Panc1 (cell line): ENCODE measurements around the gene ARFGAP2. TPM values are rescaled to one million over a fixed set of nuclear protein-coding genes. Genes with fewer than 3 reads are reported as not detected.

Experiments
- ATAC-seq: fragments of 200-7000 bp; cut with Tn5 transposase; 2 replicates; pipeline ENCODE4 v1.9.1; 2020; ENCODE audit warnings: mild to moderate bottlenecking, moderate library complexity
- BruUV-seq: library from RNA; stranded (reverse); fragments of 400-500 nt; replicated peaks from 2 replicates; lab custom pipeline; 2021; lab: Mats Ljungman, UMichigan
- CTCF ChIA-PET: fragments of 300-600 bp; sonication (Branson Sonifier 250); formaldehyde crosslinking; loops from one replicate; lab custom pipeline; 2022; ENCODE audit warnings: antibody characterized with exemption; lab: Charles Lee
- POLR2A ChIA-PET: fragments of 300-600 bp; sonication (Branson Sonifier 250); formaldehyde crosslinking; loops from one replicate; lab custom pipeline; 2022; ENCODE audit warnings: antibody characterized with exemption; lab: Charles Lee
- DNase-seq: peaks from one replicate; pipeline ENCODE4 v3.0.0-alpha.2; 2010; ENCODE audit warnings: low read depth, low spot score
- H3K27ac ChIP-seq: 2 replicates; pipeline ENCODE4 v1.5.1; 2011; ENCODE audit warnings: mild to moderate bottlenecking, low read length, inconsistent platforms
- H3K27me3 ChIP-seq: fragments of 200-500 bp; sonication (Bioruptor generic); 2 replicates; pipeline ENCODE4 v1.6.0; 2014; ENCODE audit warnings: low read length, inconsistent platforms; ENCODE audit not compliant: control insufficient read depth, insufficient read depth
- H3K36me3 ChIP-seq: fragments of 200-500 bp; sonication (Bioruptor generic); 2 replicates; pipeline ENCODE4 v1.5.1; 2014; ENCODE audit warnings: inconsistent platforms, mild to moderate bottlenecking, low read length, moderate library complexity; ENCODE audit not compliant: control insufficient read depth, insufficient read depth
- H3K4me1 ChIP-seq: 2 replicates; pipeline ENCODE4 v1.5.1; 2011; ENCODE audit warnings: inconsistent platforms, mild to moderate bottlenecking, low read length, moderate library complexity; ENCODE audit not compliant: control insufficient read depth, insufficient read depth
- H3K4me3 ChIP-seq, 2 experiments: 2 replicates each; pipeline ENCODE4 v1.5.1; 2011 to 2012; ENCODE audit warnings: low read depth in 2 of 2, low read length in 2 of 2, mild to moderate bottlenecking in 2 of 2, inconsistent platforms in 1 of 2, moderate library complexity in 1 of 2
- H3K9me3 ChIP-seq: fragments of 200-500 bp; sonication (Bioruptor generic); 2 replicates; pipeline ENCODE4 v1.5.1; 2014; ENCODE audit warnings: low read depth, mild to moderate bottlenecking, inconsistent platforms, low read length, moderate library complexity; ENCODE audit not compliant: control insufficient read depth, insufficient read depth
- POLR2AphosphoS5 ChIP-seq: IDR thresholded peaks from 2 replicates; pipeline ENCODE4 v1.6.1; 2012; ENCODE audit warnings: mild to moderate bottlenecking, low read depth, low read length, moderate library complexity
- REST ChIP-seq, 2 experiments: IDR thresholded peaks; 2 replicates each; pipeline ENCODE4 v1.6.1; 2011 to 2012; ENCODE audit warnings: low read depth in 2 of 2, control low read depth in 1 of 2, low read length in 1 of 2, mild to moderate bottlenecking in 1 of 2, moderate library complexity in 1 of 2; ENCODE audit not compliant: insufficient read depth in 1 of 2
- SIN3A ChIP-seq: IDR thresholded peaks from 2 replicates; pipeline ENCODE4 v1.6.1; 2012; ENCODE audit warnings: low read depth, mild to moderate bottlenecking, low read length, moderate library complexity, borderline replicate concordance; ENCODE audit not compliant: insufficient read depth
- TCF7L2 ChIP-seq: IDR thresholded peaks from 2 replicates; pipeline ENCODE4 v1.6.1; 2011; ENCODE audit warnings: mild to moderate bottlenecking, low read depth, low read length, inconsistent platforms
- in situ Hi-C: cut with HindIII; loops from 2 replicates; pipeline ENCODE4 v1.10.0; 2016; ENCODE audit warnings: low sequenced_read_pairs, low pct_unique_long_range_greater_than_20kb
- intact Hi-C: fragments of 100-400 bp; cut with micrococcal nuclease; formaldehyde crosslinking; loops from one replicate; pipeline ENCODE4 v1.10.0; 2022; ENCODE audit not compliant: unreplicated experiment
- total RNA-seq: library from RNA; stranded (reverse); gene quantifications from one replicate; pipeline ENCODE4 v1.2.1, GENCODE V29; 2021; ENCODE audit not compliant: unreplicated experiment
- TF ChIP-seq, protein P1 (sequence below): fragments of 450-650 bp; IDR thresholded peaks from 2 replicates; pipeline ENCODE4 v1.5.1; 2017; ENCODE audit warnings: mild to moderate bottlenecking

ARFGAP2 gene
- total RNA-seq, 1 experiment from 2014 or later: 61.4 TPM

DNA sequence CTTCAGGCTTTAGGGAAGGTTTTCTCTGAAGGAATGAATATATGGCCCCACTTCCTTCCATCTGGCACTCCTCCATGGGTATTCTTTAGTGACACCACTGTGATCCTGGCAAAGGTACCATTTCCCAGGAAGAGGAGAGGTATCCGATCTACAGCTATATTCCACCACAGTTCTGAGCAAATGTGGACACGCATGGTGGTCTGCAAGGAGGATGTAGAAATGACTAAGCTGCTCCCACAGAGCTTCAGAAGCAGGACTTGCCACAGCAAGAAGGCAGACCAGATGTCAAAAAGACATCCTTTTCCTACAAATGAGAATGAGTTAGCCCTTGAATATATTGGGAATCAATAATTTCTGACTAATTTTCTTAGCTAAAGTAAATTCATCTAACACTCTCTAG is 45.5 kb downstream of the ARFGAP2 start:
- Histone ChIP-seq H3K4me1 (no peaks in the 10 kb centered on the region), H3K27ac (no peak overlapping the region), H3K9me3 (no peaks in the 10 kb centered on the region), H3K4me3 (no peak overlapping the region), H3K36me3 (no peaks in the 10 kb centered on the region), H3K27me3 (no peaks in the 10 kb centered on the region)
- no peak for ATAC-seq
- ChIA-PET CTCF (interaction anchor here (0.6 kb wide), 1 partner anchor 22 kb away, joined by 3 read pairs; no protein-coding TSS in a partner anchor), POLR2A (interaction anchor here (0.6 kb wide), 1 partner anchor 23 kb away, joined by 4 read pairs; no protein-coding TSS in a partner anchor)
- in situ Hi-C loops: no loop called here
- TF ChIP-seq, protein P1, sequence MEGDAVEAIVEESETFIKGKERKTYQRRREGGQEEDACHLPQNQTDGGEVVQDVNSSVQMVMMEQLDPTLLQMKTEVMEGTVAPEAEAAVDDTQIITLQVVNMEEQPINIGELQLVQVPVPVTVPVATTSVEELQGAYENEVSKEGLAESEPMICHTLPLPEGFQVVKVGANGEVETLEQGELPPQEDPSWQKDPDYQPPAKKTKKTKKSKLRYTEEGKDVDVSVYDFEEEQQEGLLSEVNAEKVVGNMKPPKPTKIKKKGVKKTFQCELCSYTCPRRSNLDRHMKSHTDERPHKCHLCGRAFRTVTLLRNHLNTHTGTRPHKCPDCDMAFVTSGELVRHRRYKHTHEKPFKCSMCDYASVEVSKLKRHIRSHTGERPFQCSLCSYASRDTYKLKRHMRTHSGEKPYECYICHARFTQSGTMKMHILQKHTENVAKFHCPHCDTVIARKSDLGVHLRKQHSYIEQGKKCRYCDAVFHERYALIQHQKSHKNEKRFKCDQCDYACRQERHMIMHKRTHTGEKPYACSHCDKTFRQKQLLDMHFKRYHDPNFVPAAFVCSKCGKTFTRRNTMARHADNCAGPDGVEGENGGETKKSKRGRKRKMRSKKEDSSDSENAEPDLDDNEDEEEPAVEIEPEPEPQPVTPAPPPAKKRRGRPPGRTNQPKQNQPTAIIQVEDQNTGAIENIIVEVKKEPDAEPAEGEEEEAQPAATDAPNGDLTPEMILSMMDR: no peak
- TF ChIP-seq REST (IDR thresholded peaks at IDR 0.05; ENCODE audit: insufficient read depth in 1 of 2, low read depth in 2 of 2, low read length in 1 of 2): no peak
- no peak for TF ChIP-seq POLR2AphosphoS5
- TF ChIP-seq TCF7L2: no peak
- no peak for TF ChIP-seq SIN3A
- DNase-seq: no peak
- BruUV-seq: no TSS peak
- intact Hi-C loops: no loop called here

- TF ChIP-seq TCF7L2 (no peak), SIN3A (no peak), REST (IDR thresholded peaks at IDR 0.05; ENCODE audit: insufficient read depth in 1 of 2, low read depth in 2 of 2, low read length in 1 of 2) (no peak)
- TF ChIP-seq, protein P1: no peak
- DNase-seq (no peak), ATAC-seq (no peak)
- H3K4me1 ChIP-seq: no peaks in the 10 kb centered on the region
- intact Hi-C loops (no loop called here), in situ Hi-C loops (no loop called here)
- no peaks in the 10 kb centered on the region for H3K9me3 ChIP-seq
- H3K36me3 ChIP-seq: no peaks in the 10 kb centered on the region
- BruUV-seq: no TSS peak
- ChIA-PET CTCF (no interaction called here), POLR2A (no interaction called here)
- no peak overlapping the region for H3K27ac ChIP-seq
- no peaks in the 10 kb centered on the region for H3K27me3 ChIP-seq
- H3K4me3 ChIP-seq: no peak overlapping the region
These were observed 46.1 kb downstream of the ARFGAP2 start for GRCh38 chr11:47130543-47130942.
